IMR-90 (cell line): Measurements from ENCODE around the gene IFI35. TPM values are rescaled to one million over a fixed set of nuclear protein-coding genes. Genes with fewer than 3 reads are reported as not detected.

Source experiments
- ATAC-seq: fragments of 200-7000 bp; cut with Tn5 transposase; 2 replicates; pipeline ENCODE4 v1.9.1; 2020; ENCODE audit warnings: low read depth, mild to moderate bottlenecking, moderate library complexity
- BruUV-seq: library from RNA; stranded (reverse); fragments of 400-500 nt; replicated peaks from 2 replicates; lab custom pipeline; 2021; lab: Mats Ljungman, UMichigan
- CTCF ChIA-PET: fragments of 300-600 bp; formaldehyde crosslinking; extraction: SDS; loops from one replicate; lab custom pipeline; 2021; ENCODE audit warnings: antibody characterized with exemption; lab: Yijun Ruan, JAX
- POLR2A ChIA-PET: fragments of 300-600 bp; sonication (Branson Sonifier 250); formaldehyde crosslinking; loops from one replicate; lab custom pipeline; 2022; ENCODE audit warnings: antibody characterized with exemption; ENCODE audit not compliant: unreplicated experiment; lab: Charles Lee
- DNase-seq: peaks from one replicate; pipeline ENCODE4 v3.0.0; 2013
- H2AFZ ChIP-seq: replicated peaks from 2 replicates; pipeline ENCODE3; 2013; ENCODE audit warnings: low read length, mild to moderate bottlenecking; ENCODE audit not compliant: poor library complexity
- H2AK5ac ChIP-seq: 2 replicates; pipeline ENCODE4 v1.6.1; 2013; ENCODE audit warnings: low read depth, low read length, inconsistent platforms
- H2AK9ac ChIP-seq: replicated peaks from 2 replicates; pipeline ENCODE3; 2013; ENCODE audit warnings: mild to moderate bottlenecking, low read depth, low read length, moderate library complexity; ENCODE audit not compliant: poor library complexity
- H2BK120ac ChIP-seq: 2 replicates; pipeline ENCODE4 v1.6.1; 2013; ENCODE audit warnings: low read depth, low read length, inconsistent platforms
- H2BK15ac ChIP-seq: 3 replicates; pipeline ENCODE4 v1.6.1; 2013; ENCODE audit warnings: low read depth, low read length, inconsistent platforms
- H2BK20ac ChIP-seq: 2 replicates; pipeline ENCODE4 v1.6.1; 2013; ENCODE audit warnings: low read depth, mild to moderate bottlenecking, inconsistent platforms, low read length, moderate library complexity
- H2BK5ac ChIP-seq: 2 replicates; pipeline ENCODE4 v1.6.1; 2013; ENCODE audit warnings: mild to moderate bottlenecking, low read depth, low read length, inconsistent platforms; ENCODE audit not compliant: poor library complexity, severe bottlenecking
- H3K14ac ChIP-seq: replicated peaks from 2 replicates; pipeline ENCODE4 v1.6.1; 2013; ENCODE audit warnings: low read depth, low read length, inconsistent platforms
- H3K18ac ChIP-seq: 2 replicates; pipeline ENCODE4 v1.6.1; 2013; ENCODE audit warnings: low read depth, low read length, control low read depth
- H3K23ac ChIP-seq: 2 replicates; pipeline ENCODE4 v1.6.1; 2013; ENCODE audit warnings: low read depth, low read length, inconsistent platforms
- H3K27ac ChIP-seq: 2 replicates; pipeline ENCODE4 v1.5.1; 2013; ENCODE audit warnings: mild to moderate bottlenecking, control low read depth, low read length; ENCODE audit not compliant: insufficient read depth
- H3K27me3 ChIP-seq: 2 replicates; pipeline ENCODE4 v1.6.1; 2013; ENCODE audit warnings: low read length; ENCODE audit not compliant: control insufficient read depth, insufficient read depth
- H3K36me3 ChIP-seq: 2 replicates; pipeline ENCODE4 v1.6.1; 2013; ENCODE audit warnings: low read length, mixed read lengths; ENCODE audit not compliant: control insufficient read depth, insufficient read depth
- H3K4ac ChIP-seq: 2 replicates; pipeline ENCODE4 v1.6.1; 2013; ENCODE audit warnings: low read depth, low read length, inconsistent platforms
- H3K4me1 ChIP-seq: 2 replicates; pipeline ENCODE4 v1.6.1; 2013; ENCODE audit warnings: low read length, mixed read lengths; ENCODE audit not compliant: control insufficient read depth, insufficient read depth
- H3K4me2 ChIP-seq: 2 replicates; pipeline ENCODE4 v1.6.1; 2013; ENCODE audit warnings: low read depth, mild to moderate bottlenecking, control low read depth, low read length, moderate library complexity
- H3K4me3 ChIP-seq: 2 replicates; pipeline ENCODE4 v1.5.1; 2013; ENCODE audit warnings: low read depth, mild to moderate bottlenecking, control low read depth, low read length, moderate library complexity; ENCODE audit not compliant: insufficient read depth
- H3K56ac ChIP-seq: 2 replicates; pipeline ENCODE4 v1.6.1; 2013; ENCODE audit warnings: low read length, inconsistent platforms; ENCODE audit not compliant: insufficient read depth; ENCODE audit errors: extremely low read depth
- H3K79me1 ChIP-seq, 2 experiments: 2 replicates each; pipeline ENCODE4 v1.6.1; 2013; ENCODE audit warnings: low read length in 2 of 2, inconsistent platforms in 1 of 2, low read depth in 1 of 2
- H3K9ac ChIP-seq: 2 replicates; pipeline ENCODE4 v1.6.1; 2013; ENCODE audit warnings: low read depth, low read length, control low read depth
- H3K9me1 ChIP-seq: 2 replicates; pipeline ENCODE4 v1.6.1; 2013; ENCODE audit warnings: low read length, inconsistent platforms; ENCODE audit not compliant: insufficient read depth
- H3K9me3 ChIP-seq: 2 replicates; pipeline ENCODE4 v1.6.1; 2013; ENCODE audit warnings: low read length; ENCODE audit not compliant: control insufficient read depth, insufficient read depth
- H4K20me1 ChIP-seq: 2 replicates; pipeline ENCODE4 v1.6.1; 2013; ENCODE audit warnings: low read length, inconsistent platforms; ENCODE audit not compliant: insufficient read depth
- H4K5ac ChIP-seq: 2 replicates; pipeline ENCODE4 v1.6.1; 2013; ENCODE audit warnings: mild to moderate bottlenecking, low read depth, low read length, control low read depth
- H4K8ac ChIP-seq, 2 experiments: 2 replicates each; pipeline ENCODE4 v1.6.1; 2013; ENCODE audit warnings: low read depth in 2 of 2, low read length in 2 of 2, control low read depth in 1 of 2, inconsistent platforms in 1 of 2
- H4K91ac ChIP-seq: 2 replicates; pipeline ENCODE4 v1.6.1; 2013; ENCODE audit warnings: low read depth, low read length, inconsistent platforms; ENCODE audit not compliant: insufficient read depth
- CHD1 ChIP-seq: IDR thresholded peaks from 2 replicates; pipeline ENCODE4 v1.6.1; 2012; ENCODE audit warnings: low read depth, low read length, improper control_type of control experiment
- WGBS, 2 experiments: methylation state at CpG; one replicate each; pipeline versions ENCODE4 v1.1.5 to v1.1.7; 2013; ENCODE audit warnings: missing lambda C conversion rate in 2 of 2; ENCODE audit not compliant: insufficient read length in 1 of 2; ENCODE audit errors: extremely low coverage in 2 of 2; 5-methylcytosine and 5-hydroxymethylcytosine counted together
- dilution Hi-C: fragments of 300-500 bp; cut with HindIII; formaldehyde crosslinking; loops from one replicate; pipeline ENCODE4 v1.14.3; 2018; ENCODE audit warnings: low sequenced_read_pairs; ENCODE audit not compliant: unreplicated experiment
- in situ Hi-C: fragments of 300-500 bp; cut with MboI; formaldehyde crosslinking; loops from 3 replicates; pipeline ENCODE4 v1.14.3; 2019; ENCODE audit warnings: low sequenced_read_pairs, inconsistent platforms, mixed read lengths
- intact Hi-C: fragments of 100-400 bp; cut with micrococcal nuclease; formaldehyde crosslinking; loops from 2 replicates; pipeline ENCODE4 v1.10.0; 2022
- polyA plus RNA-seq, 3 experiments: library from polyadenylated mRNA; depleted of rRNA; stranded (reverse); fragments of >200 nt; gene quantifications; 2 replicates each; pipeline ENCODE4 v1.2.3, GENCODE V29; 2012; ENCODE audit warnings: low replicate concordance in 1 of 3
- total RNA-seq: library from RNA; depleted of rRNA; stranded (reverse); fragments of >200 nt; gene quantifications from 2 replicates; pipeline ENCODE4 v1.2.3, GENCODE V29; 2012

Gene IFI35
- total and polyA plus RNA-seq, 2 of the 4 experiments (the other 2 are of a cell fraction) = 15.8 to 17.0 TPM

- DNase-seq (no peak), ATAC-seq (no peak)
- Histone ChIP-seq H4K91ac (no peak overlapping the region), H3K9me1 (no peaks in the 10 kb centered on the region; the same call in 1 of the 2 replicates), H3K4me2 (no peak overlapping the region), H4K20me1 (no peaks in the 10 kb centered on the region), H3K79me1 (peaks cover 0 to 3% of the 10 kb centered on the region in 2 experiments; a peak in 3 of 4 replicates), H3K36me3 (no peaks in the 10 kb centered on the region), H2AK5ac (no peak overlapping the region), H2BK5ac (no peak overlapping the region), H3K27me3 (peaks cover 4% of the 10 kb centered on the region; the same call in 1 of the 2 replicates), H3K18ac (no peak overlapping the region), H3K4ac (no peak overlapping the region), H3K4me1 (peaks cover 4% of the 10 kb centered on the region; the same call in 1 of the 2 replicates), H3K23ac (no peak overlapping the region), H3K14ac (no peak overlapping the region), H2AK9ac (no peak overlapping the region), H2BK120ac (no peak overlapping the region), H2BK20ac (no peak overlapping the region), H4K5ac (no peak overlapping the region), H3K27ac (no peak overlapping the region), H3K9ac (no peak overlapping the region), H4K8ac (no peak overlapping the region), H3K56ac (no peak overlapping the region), H2AFZ (no peak overlapping the region), H3K9me3 (no peaks in the 10 kb centered on the region), H2BK15ac (no peak overlapping the region), H3K4me3 (no peak overlapping the region)
- POLR2A ChIA-PET = no interaction called here
- intact Hi-C loops (loop anchor here (2.0 kb wide), 1 partner anchor 312 kb away; no protein-coding TSS in a partner anchor), dilution Hi-C loops (no loop called here), in situ Hi-C loops (loop anchor here (5.0 kb wide), 1 partner anchor 146 kb away; the partner anchor contains the start of gene NBR1)
- no CpG with 5 or more reads among the region's 5 CpGs for WGBS, 2 experiments
- no peak for TF ChIP-seq CHD1
- BruUV-seq = no TSS peak
- CTCF ChIA-PET = no interaction called here
These were observed 20.0 kb downstream of the IFI35 start for GRCh38 chr17:43026595-43026994.
